Gastrocnemius medialis (tissue), 4 donors: ENCODE results near the gene EBNA1BP2. TPM values are rescaled to one million over a fixed set of nuclear protein-coding genes. Genes with fewer than 3 reads are reported as not detected.

Source experiments
- ATAC-seq, 2 donors: fragments of 150-250 bp; one replicate each; pipeline ENCODE4 v1.9.1; 2016
- DNase-seq, 2 donors: peaks; one replicate each; pipeline ENCODE4 v3.0.0-alpha.2; 2019
- H3K27ac ChIP-seq, 4 donors: fragments of 200-600 bp; sonication (generic); 1 replicate in 1 of 4; 2 replicates in 3 of 4; pipeline ENCODE4 v1.5.1; 2016 to 2018; ENCODE audit warnings: mild to moderate bottlenecking in 2 of 4, moderate library complexity in 1 of 4
- H3K27me3 ChIP-seq, 3 donors: fragments of 200-600 bp; sonication (generic) in 2 of 3; 1 replicate in 1 of 3; 2 replicates in 2 of 3; pipeline versions ENCODE4 v1.5.1 to v1.6.0; 2016 to 2019; ENCODE audit warnings: mild to moderate bottlenecking in 1 of 3, moderate library complexity in 1 of 3
- H3K36me3 ChIP-seq, 2 donors: fragments of 200-600 bp; sonication (generic) in 1 of 2; one replicate each; pipeline ENCODE4 v1.5.1; 2017 to 2018
- H3K4me1 ChIP-seq, 2 donors: fragments of 200-600 bp; sonication (generic) in 1 of 2; one replicate each; pipeline ENCODE4 v1.5.1; 2016 to 2017; ENCODE audit warnings: mild to moderate bottlenecking in 2 of 2
- H3K4me3 ChIP-seq, 4 donors: fragments of 200-600 bp; sonication (generic) in 3 of 4; 1 replicate in 1 of 4; 2 replicates in 3 of 4; pipeline ENCODE4 v1.5.1; 2016 to 2019; ENCODE audit warnings: mild to moderate bottlenecking in 2 of 4
- H3K9me3 ChIP-seq, 3 donors: fragments of 200-600 bp; sonication (generic) in 2 of 3; 1 replicate in 1 of 3; 2 replicates in 2 of 3; pipeline ENCODE4 v1.5.1; 2016 to 2019
- CTCF ChIP-seq, 5 experiments: fragments of 450-650 bp in 3 of 5; fragments of 200-600 bp in 2 of 5; sonication (generic) in 2 of 5; IDR thresholded peaks in 4 of 5; conservative IDR thresholded peaks in 1 of 5; 1 replicate in 4 of 5; 2 replicates in 1 of 5; pipeline ENCODE4 v1.5.1; 2016 to 2019; ENCODE audit warnings: antibody characterized with exemption in 5 of 5, mild to moderate bottlenecking in 3 of 5, moderate library complexity in 3 of 5
- POLR2A ChIP-seq, 2 donors: fragments of 450-650 bp; IDR thresholded peaks; one replicate each; pipeline ENCODE4 v1.6.1; 2017; ENCODE audit warnings: antibody characterized with exemption in 2 of 2, mild to moderate bottlenecking in 2 of 2, moderate library complexity in 2 of 2
- in situ Hi-C, 4 donors: fragments of 200-750 bp; cut with MboI; loops; one replicate each; pipeline versions ENCODE4 v1.15.0 to v1.8.0; 2017; ENCODE audit warnings: low sequenced_read_pairs in 4 of 4
- intact Hi-C: fragments of 100-400 bp; cut with DNase I; formaldehyde crosslinking; loops from one replicate; pipeline ENCODE4 v1.15.1; 2023; ENCODE audit warnings: low total_unique reads
- total RNA-seq, 4 donors: library from RNA; depleted of rRNA; stranded (reverse); fragments of >200 nt; gene quantifications; one replicate each; pipeline versions ENCODE4 v1.1.0 to v1.2.3, GENCODE V29; 2016

The EBNA1BP2 gene
- total RNA-seq, 4 donors from 2014 or later: 41.2 to 68.4 (median 59.1) TPM

GRCh38 chr1:43194509-43194908 is 22.4 kb upstream of the EBNA1BP2 start:
- TF ChIP-seq POLR2A (IDR thresholded peaks at IDR 0.05) (no peak), CTCF (IDR thresholded peaks at IDR 0.05 in 4 of 5, conservative IDR thresholded peaks at IDR 0.05 in 1 of 5) (no peak)
- Histone ChIP-seq H3K9me3 (no peaks in the 10 kb centered on the region), H3K4me3 (no peak overlapping the region), H3K27ac (no peak overlapping the region), H3K36me3 (no peaks in the 10 kb centered on the region), H3K4me1 (no peaks in the 10 kb centered on the region), H3K27me3 (peaks cover 0 to 3% (median 0%) of the 10 kb centered on the region in 3 donors)
- intact Hi-C loops: no loop called here
- in situ Hi-C loops: no loop called here
- ATAC-seq (no peak), DNase-seq (no peak)

- Histone ChIP-seq H3K27me3 (no peaks in the 10 kb centered on the region), H3K27ac (no peak overlapping the region), H3K4me3 (no peak overlapping the region), H3K36me3 (no peaks in the 10 kb centered on the region), H3K4me1 (no peaks in the 10 kb centered on the region), H3K9me3 (no peaks in the 10 kb centered on the region)
- intact Hi-C loops: no loop called here
- no peak for TF ChIP-seq POLR2A (IDR thresholded peaks at IDR 0.05)
- no peak for TF ChIP-seq CTCF (IDR thresholded peaks at IDR 0.05 in 4 of 5, conservative IDR thresholded peaks at IDR 0.05 in 1 of 5)
- in situ Hi-C loops: no loop called here
- DNase-seq (no peak), ATAC-seq (no peak)
Observed at GRCh38 chr1:43188106-43188505, 16.0 kb upstream of the EBNA1BP2 start.

- in situ Hi-C loops: no loop called here
- H3K27me3 ChIP-seq: no peaks in the 10 kb centered on the region
- no peak for ATAC-seq
Observed at GRCh38 chr1:43184995-43185394, 12.9 kb upstream of the EBNA1BP2 start.

GRCh38 chr1:43184388-43184787 is 12.3 kb upstream of the EBNA1BP2 start:
- intact Hi-C loops (no loop called here), in situ Hi-C loops (no loop called here)
- Histone ChIP-seq H3K36me3 (no peaks in the 10 kb centered on the region), H3K27me3 (no peaks in the 10 kb centered on the region), H3K4me1 (no peaks in the 10 kb centered on the region), H3K4me3 (no peak overlapping the region), H3K27ac (no peak overlapping the region), H3K9me3 (no peaks in the 10 kb centered on the region)
- ATAC-seq: no peak
- TF ChIP-seq CTCF (IDR thresholded peaks at IDR 0.05 in 4 of 5, conservative IDR thresholded peaks at IDR 0.05 in 1 of 5): no peak
- no peak for TF ChIP-seq POLR2A (IDR thresholded peaks at IDR 0.05)
- DNase-seq: no peak

More at GRCh38 chr1:43184995-43185394, 12.9 kb upstream of the EBNA1BP2 start:
- H3K27ac ChIP-seq: no peak overlapping the region
- DNase-seq: no peak
- intact Hi-C loops: no loop called here
- H3K4me3 ChIP-seq: no peak overlapping the region
- no peaks in the 10 kb centered on the region for H3K36me3 ChIP-seq
- H3K9me3 ChIP-seq: no peaks in the 10 kb centered on the region
- TF ChIP-seq POLR2A (IDR thresholded peaks at IDR 0.05) (no peak), CTCF (IDR thresholded peaks at IDR 0.05 in 4 of 5, conservative IDR thresholded peaks at IDR 0.05 in 1 of 5) (no peak)
- no peaks in the 10 kb centered on the region for H3K4me1 ChIP-seq

- intact Hi-C loops (loop anchor here (10.0 kb wide), 1 partner anchor 253 kb away; no protein-coding TSS in a partner anchor), in situ Hi-C loops (no loop called here)
- Histone ChIP-seq H3K4me1 (peaks cover 3 to 4% of the 10 kb centered on the region in 2 donors), H3K9me3 (no peaks in the 10 kb centered on the region), H3K27ac (no peak overlapping the region), H3K27me3 (peaks cover 0 to 11% (median 0%) of the 10 kb centered on the region in 3 donors), H3K36me3 (no peaks in the 10 kb centered on the region), H3K4me3 (no peak overlapping the region)
- no peak for ATAC-seq
- no peak for DNase-seq
- TF ChIP-seq POLR2A (IDR thresholded peaks at IDR 0.05): no peak
- TF ChIP-seq CTCF (IDR thresholded peaks at IDR 0.05 in 4 of 5, conservative IDR thresholded peaks at IDR 0.05 in 1 of 5): no peak
Observed at GRCh38 chr1:43177691-43178090, 5.6 kb upstream of the EBNA1BP2 start.
